ENCODE measurements around the gene SOX5. TPM values are rescaled to one million over a fixed set of nuclear protein-coding genes. Genes with fewer than 3 reads are reported as not detected.

The SOX5 gene
- total RNA-seq, result 2.7 and 4.8 TPM in 2 replicates

DNA sequence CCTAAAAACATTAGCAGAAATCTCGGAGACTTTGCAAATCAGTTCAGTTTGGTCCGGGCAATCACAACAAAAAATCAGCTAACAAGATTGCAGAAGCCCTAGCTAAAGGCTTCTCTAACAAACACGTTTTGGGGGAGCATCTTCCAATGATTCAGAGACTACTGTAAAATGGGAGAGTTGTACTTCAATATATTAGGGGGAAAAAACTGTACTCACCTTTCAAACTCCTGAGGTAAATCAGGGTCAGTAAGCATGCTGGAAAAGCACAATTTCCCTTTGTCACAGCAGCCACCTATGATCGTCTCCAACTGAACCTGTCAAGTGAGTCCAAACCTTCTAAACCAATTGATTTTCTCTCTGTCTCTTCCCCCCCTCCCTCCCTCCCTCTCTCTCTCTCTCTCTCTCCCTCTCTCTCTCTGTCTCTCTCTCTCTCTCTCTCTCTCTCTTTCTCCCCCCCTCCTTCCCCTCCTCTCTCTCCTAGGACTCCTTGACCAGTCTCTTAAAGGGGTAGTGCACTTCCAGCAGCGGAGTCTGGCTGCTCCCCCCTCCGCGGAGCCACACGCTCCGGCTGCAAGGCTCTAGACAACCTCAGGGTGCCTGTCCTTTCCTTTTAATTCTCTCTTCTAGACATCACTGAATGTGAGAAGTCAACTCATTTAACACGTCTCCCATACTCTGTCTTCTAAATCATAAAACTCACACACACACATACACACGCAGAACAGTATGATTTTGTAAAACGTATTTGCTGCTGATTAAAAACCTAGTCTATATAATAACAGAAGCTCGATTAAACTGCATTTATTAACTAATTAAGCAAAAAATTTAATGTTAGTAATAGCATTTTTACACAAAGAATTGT lies at the start of gene SOX5:
Gene SOX5 (minus strand): TSS at position 323 of the 862 bp plus-strand sequence. CDS start 69 bp downstream, at position 254.

